GM19193 (cell line): ENCODE measurements around the gene OSMR.

Source experiments
- POLR2A ChIP-seq: IDR thresholded peaks from 4 replicates; pipeline ENCODE4 v1.6.1; 2011; ENCODE audit not compliant: insufficient read depth, insufficient read length; ENCODE audit errors: extremely low read depth

The OSMR gene

GRCh38 chr5:38885208-38885607 lies 39.4 kb downstream of the OSMR start:
- no peak for TF ChIP-seq POLR2A

- TF ChIP-seq POLR2A = no peak
These were observed 42.2 kb downstream of the OSMR start for GRCh38 chr5:38888041-38888440.

GRCh38 chr5:38889424-38889823 lies 43.6 kb downstream of the OSMR start:
- no peak for TF ChIP-seq POLR2A

- TF ChIP-seq POLR2A = no peak
These were observed 45.8 kb downstream of the OSMR start for GRCh38 chr5:38891563-38891962.

GRCh38 chr5:38892363-38892762 lies 46.6 kb downstream of the OSMR start:
- TF ChIP-seq POLR2A = no peak

- no peak for TF ChIP-seq POLR2A
These were observed 50.9 kb downstream of the OSMR start for GRCh38 chr5:38896760-38897159.

- no peak for TF ChIP-seq POLR2A
These were observed 54.1 kb downstream of the OSMR start for GRCh38 chr5:38899936-38900335.

- no peak for TF ChIP-seq POLR2A
These were observed 59.7 kb downstream of the OSMR start for GRCh38 chr5:38905516-38905915.

GRCh38 chr5:38906503-38906902 lies 60.7 kb downstream of the OSMR start:
- no peak for TF ChIP-seq POLR2A

GRCh38 chr5:38911933-38912332 lies 66.1 kb downstream of the OSMR start:
- no peak for TF ChIP-seq POLR2A

GRCh38 chr5:38913714-38914113 lies 67.9 kb downstream of the OSMR start:
- no peak for TF ChIP-seq POLR2A

- TF ChIP-seq POLR2A = no peak
These were observed 71.0 kb downstream of the OSMR start for GRCh38 chr5:38916802-38917201.

GRCh38 chr5:38921174-38921573 lies 75.4 kb downstream of the OSMR start:
- no peak for TF ChIP-seq POLR2A

GRCh38 chr5:38922199-38922598 lies 76.4 kb downstream of the OSMR start:
- TF ChIP-seq POLR2A = no peak

GRCh38 chr5:38923661-38924451 lies 78.0 kb downstream of the OSMR start:
- TF ChIP-seq POLR2A = no peak

- TF ChIP-seq POLR2A = no peak
These were observed 79.5 kb downstream of the OSMR start for GRCh38 chr5:38925154-38925925.
